ENCODE measurements around the gene IFT88.

IFT88 gene

GRCh38 chr13:20565115-20565736, 1.7 kb upstream of the IFT88 start:
- TF ChIP-seq ZNF274 (IDR thresholded peaks at IDR 0.05; ENCODE audit: low read depth, low read length) (no peak), SUZ12 (IDR thresholded peaks at IDR 0.05; ENCODE audit: extremely low read depth, insufficient read depth, insufficient read length) (no peak), YY1 (IDR thresholded peaks at IDR 0.05; ENCODE audit: insufficient read depth, insufficient read length) (no peak)
- H3K4me1 ChIP-seq (ENCODE audit: insufficient read depth, insufficient read length) = no peaks in the 10 kb centered on the region
- no peak for DNase-seq (ENCODE audit: low read depth, low spot score)

GRCh38 chr13:20566468-20566897, 474 bp upstream of the IFT88 start:
- H3K4me1 ChIP-seq (ENCODE audit: insufficient read depth, insufficient read length) = no peaks in the 10 kb centered on the region
- H3K9ac ChIP-seq (ENCODE audit: insufficient read length, low read depth) = peak overlapping the region; percentile 80
- no peaks in the 10 kb centered on the region for H3K27me3 ChIP-seq (ENCODE audit: insufficient read depth, insufficient read length)
- peaks cover 18% of the 10 kb centered on the region; the same call in 1 of the 2 replicates for H3K9me3 ChIP-seq (ENCODE audit: insufficient read depth, low read length)
- no peak for TF ChIP-seq YY1 (IDR thresholded peaks at IDR 0.05; ENCODE audit: insufficient read depth, insufficient read length)
- no peak for TF ChIP-seq SUZ12 (IDR thresholded peaks at IDR 0.05; ENCODE audit: extremely low read depth, insufficient read depth, insufficient read length)
- TF ChIP-seq ZNF274 (IDR thresholded peaks at IDR 0.05; ENCODE audit: low read depth, low read length) = no peak
- peak overlapping the region; percentile 59 for H3K4me3 ChIP-seq (ENCODE audit: insufficient read length, low read depth)
- H3K36me3 ChIP-seq (ENCODE audit: insufficient read depth, insufficient read length, low read length) = no peaks in the 10 kb centered on the region
- DNase-seq (ENCODE audit: low read depth, low spot score) = peak; percentile 27

More at GRCh38 chr13:20565115-20565736, 1.7 kb upstream of the IFT88 start:
- Histone ChIP-seq H3K4me3 (ENCODE audit: insufficient read length, low read depth) (no peak overlapping the region), H3K36me3 (ENCODE audit: insufficient read depth, insufficient read length, low read length) (no peaks in the 10 kb centered on the region), H3K9ac (ENCODE audit: insufficient read length, low read depth) (no peak overlapping the region), H3K9me3 (ENCODE audit: insufficient read depth, low read length) (peaks cover 18% of the 10 kb centered on the region; the same call in 1 of the 2 replicates), H3K27me3 (ENCODE audit: insufficient read depth, insufficient read length) (no peaks in the 10 kb centered on the region)

GRCh38 chr13:20567881-20568528, 1.0 kb downstream of the IFT88 start:
- H3K9ac ChIP-seq (ENCODE audit: insufficient read length, low read depth) = peak overlapping the region; percentile 78

GRCh38 chr13:20570517-20570916, 3.6 kb downstream of the IFT88 start:
- Histone ChIP-seq H3K9ac (ENCODE audit: insufficient read length, low read depth) (no peak overlapping the region), H3K4me1 (ENCODE audit: insufficient read depth, insufficient read length) (no peaks in the 10 kb centered on the region), H3K36me3 (ENCODE audit: insufficient read depth, insufficient read length, low read length) (no peaks in the 10 kb centered on the region), H3K4me3 (ENCODE audit: insufficient read length, low read depth) (no peak overlapping the region), H3K9me3 (ENCODE audit: insufficient read depth, low read length) (peaks cover 4% of the 10 kb centered on the region; the same call in 1 of the 2 replicates), H3K27me3 (ENCODE audit: insufficient read depth, insufficient read length) (no peaks in the 10 kb centered on the region)
- no peak for DNase-seq (ENCODE audit: low read depth, low spot score)
- TF ChIP-seq YY1 (IDR thresholded peaks at IDR 0.05; ENCODE audit: insufficient read depth, insufficient read length) = no peak
- TF ChIP-seq SUZ12 (IDR thresholded peaks at IDR 0.05; ENCODE audit: extremely low read depth, insufficient read depth, insufficient read length) = no peak
- no peak for TF ChIP-seq ZNF274 (IDR thresholded peaks at IDR 0.05; ENCODE audit: low read depth, low read length)

More at GRCh38 chr13:20567881-20568528, 1.0 kb downstream of the IFT88 start:
- H3K36me3 ChIP-seq (ENCODE audit: insufficient read depth, insufficient read length, low read length) = no peaks in the 10 kb centered on the region
- peak overlapping the region; percentile 60 for H3K4me3 ChIP-seq (ENCODE audit: insufficient read length, low read depth)
- H3K4me1 ChIP-seq (ENCODE audit: insufficient read depth, insufficient read length) = no peaks in the 10 kb centered on the region
- DNase-seq (ENCODE audit: low read depth, low spot score) = no peak
- no peaks in the 10 kb centered on the region for H3K27me3 ChIP-seq (ENCODE audit: insufficient read depth, insufficient read length)
- TF ChIP-seq YY1 (IDR thresholded peaks at IDR 0.05; ENCODE audit: insufficient read depth, insufficient read length) (no peak), SUZ12 (IDR thresholded peaks at IDR 0.05; ENCODE audit: extremely low read depth, insufficient read depth, insufficient read length) (no peak), ZNF274 (IDR thresholded peaks at IDR 0.05; ENCODE audit: low read depth, low read length) (no peak)
- H3K9me3 ChIP-seq (ENCODE audit: insufficient read depth, low read length) = peaks cover 18% of the 10 kb centered on the region; the same call in 1 of the 2 replicates

- Histone ChIP-seq H3K9ac (ENCODE audit: insufficient read length, low read depth) (no peak overlapping the region), H3K4me3 (ENCODE audit: insufficient read length, low read depth) (no peak overlapping the region), H3K27me3 (ENCODE audit: insufficient read depth, insufficient read length) (no peaks in the 10 kb centered on the region), H3K36me3 (ENCODE audit: insufficient read depth, insufficient read length, low read length) (no peaks in the 10 kb centered on the region), H3K9me3 (ENCODE audit: insufficient read depth, low read length) (no peaks in the 10 kb centered on the region), H3K4me1 (ENCODE audit: insufficient read depth, insufficient read length) (no peaks in the 10 kb centered on the region)
- no peak for DNase-seq (ENCODE audit: low read depth, low spot score)
- TF ChIP-seq ZNF274 (IDR thresholded peaks at IDR 0.05; ENCODE audit: low read depth, low read length) (no peak), SUZ12 (IDR thresholded peaks at IDR 0.05; ENCODE audit: extremely low read depth, insufficient read depth, insufficient read length) (no peak), YY1 (IDR thresholded peaks at IDR 0.05; ENCODE audit: insufficient read depth, insufficient read length) (no peak)
Measured at GRCh38 chr13:20571676-20572075, 4.7 kb downstream of the IFT88 start.

GRCh38 chr13:20573186-20573585, 6.2 kb downstream of the IFT88 start:
- Histone ChIP-seq H3K4me3 (ENCODE audit: insufficient read length, low read depth) (no peak overlapping the region), H3K27me3 (ENCODE audit: insufficient read depth, insufficient read length) (no peaks in the 10 kb centered on the region), H3K36me3 (ENCODE audit: insufficient read depth, insufficient read length, low read length) (no peaks in the 10 kb centered on the region), H3K9ac (ENCODE audit: insufficient read length, low read depth) (no peak overlapping the region), H3K9me3 (ENCODE audit: insufficient read depth, low read length) (no peaks in the 10 kb centered on the region), H3K4me1 (ENCODE audit: insufficient read depth, insufficient read length) (no peaks in the 10 kb centered on the region)
- TF ChIP-seq ZNF274 (IDR thresholded peaks at IDR 0.05; ENCODE audit: low read depth, low read length) = no peak
- TF ChIP-seq SUZ12 (IDR thresholded peaks at IDR 0.05; ENCODE audit: extremely low read depth, insufficient read depth, insufficient read length) = no peak
- TF ChIP-seq YY1 (IDR thresholded peaks at IDR 0.05; ENCODE audit: insufficient read depth, insufficient read length) = no peak
- DNase-seq (ENCODE audit: low read depth, low spot score) = no peak

- H3K4me1 ChIP-seq (ENCODE audit: insufficient read depth, insufficient read length) = no peaks in the 10 kb centered on the region
- TF ChIP-seq SUZ12 (IDR thresholded peaks at IDR 0.05; ENCODE audit: extremely low read depth, insufficient read depth, insufficient read length) = no peak
- TF ChIP-seq ZNF274 (IDR thresholded peaks at IDR 0.05; ENCODE audit: low read depth, low read length) = no peak
- TF ChIP-seq YY1 (IDR thresholded peaks at IDR 0.05; ENCODE audit: insufficient read depth, insufficient read length) = no peak
Measured at GRCh38 chr13:20573636-20574035, 6.7 kb downstream of the IFT88 start.

More at GRCh38 chr13:20573636-20574035, 6.7 kb downstream of the IFT88 start:
- DNase-seq (ENCODE audit: low read depth, low spot score) = no peak
- no peaks in the 10 kb centered on the region for H3K9me3 ChIP-seq (ENCODE audit: insufficient read depth, low read length)
- H3K27me3 ChIP-seq (ENCODE audit: insufficient read depth, insufficient read length) = no peaks in the 10 kb centered on the region
- H3K4me3 ChIP-seq (ENCODE audit: insufficient read length, low read depth) = no peak overlapping the region
- H3K36me3 ChIP-seq (ENCODE audit: insufficient read depth, insufficient read length, low read length) = no peaks in the 10 kb centered on the region
- no peak overlapping the region for H3K9ac ChIP-seq (ENCODE audit: insufficient read length, low read depth)
